Mucosa of descending colon (tissue), 3 donors: Measurements from ENCODE around the gene NOC4L. TPM values are rescaled to one million over a fixed set of nuclear protein-coding genes. Genes with fewer than 3 reads are reported as not detected.
A peak's percentile ranks its signal among the peaks of the same experiment; 100 is the strongest.
"Not testable (repeated sequence)": the region's sequence is repeated elsewhere in the genome, so short reads cannot be mapped to it uniquely, and the experiment has no call there.

Experiments
- ATAC-seq: fragments of 200-7000 bp; cut with Tn5 transposase; one replicate; pipeline ENCODE4 v1.9.1; 2020; ENCODE audit warnings: mild to moderate bottlenecking, moderate library complexity
- DNase-seq, 3 donors: peaks; one replicate each; pipeline ENCODE4 v3.0.0-alpha.2; 2020
- H3K36me3 ChIP-seq: fragments of 200-600 bp; one replicate; pipeline ENCODE4 v1.8.0; 2021; ENCODE audit warnings: low read depth, mild to moderate bottlenecking
- H3K4me1 ChIP-seq: fragments of 200-600 bp; one replicate; pipeline ENCODE4 v1.8.0; 2021; ENCODE audit warnings: low read depth, mild to moderate bottlenecking
- H3K4me3 ChIP-seq: fragments of 200-600 bp; one replicate; pipeline ENCODE4 v1.8.0; 2021; ENCODE audit warnings: mild to moderate bottlenecking
- H3K9me3 ChIP-seq: fragments of 200-600 bp; one replicate; pipeline ENCODE4 v1.8.0; 2021; ENCODE audit warnings: mild to moderate bottlenecking
- CTCF ChIP-seq: fragments of 200-600 bp; IDR thresholded peaks from one replicate; pipeline ENCODE4 v1.8.0; 2022; ENCODE audit warnings: antibody characterized with exemption, mild to moderate bottlenecking
- intact Hi-C, 2 donors: fragments of 100-400 bp; cut with DNase I in 1 of 2; cut with micrococcal nuclease in 1 of 2; formaldehyde crosslinking; loops; one replicate each; pipeline versions ENCODE4 v1.11.0 to v1.11.1; 2022; cut with DNase I, micrococcal nuclease
- total RNA-seq, 3 donors: library from RNA; stranded (reverse); fragmentation: NEBNext Ultra II Directional in 2 of 3; extraction: Animal tissue kit (Norgen Biotek cat#: 25700) in 2 of 3; gene quantifications; one replicate each; pipeline versions ENCODE4 v1.2.1 to v1.2.4, GENCODE V29; 2021 to 2023
- donor health status: DM: no; HTN: no; CAD: no; lungs with moderate emphysema.
- donor health status: DM: no; HTN: no; CAD: no.
- donor health status: DM: no; HTN: yes; CAD: no.

Gene NOC4L
- total RNA-seq, 3 donors from 2014 or later: 12.9 to 17.5 (median 13.3) TPM

- TF ChIP-seq CTCF: no peak
- Histone ChIP-seq H3K36me3 (no peaks in the 10 kb centered on the region), H3K9me3 (no peaks in the 10 kb centered on the region), H3K4me1 (peaks cover 22% of the 10 kb centered on the region), H3K4me3 (no peak overlapping the region)
- intact Hi-C loops: no loop called here
- no peak for ATAC-seq
- peak in 1 of 3 donors; percentile 41 for DNase-seq
Observed at GRCh38 chr12:132146772-132147422, 2.6 kb downstream of the NOC4L start.

GRCh38 chr12:132147423-132148367 is 3.4 kb downstream of the NOC4L start:
- no peaks in the 10 kb centered on the region for H3K36me3 ChIP-seq
- ATAC-seq (no peak), DNase-seq (peak in 1 of 3 donors; percentile 50)
- TF ChIP-seq CTCF: no peak
- H3K4me3 ChIP-seq: no peak overlapping the region
- no peaks in the 10 kb centered on the region for H3K9me3 ChIP-seq
- intact Hi-C loops: no loop called here
- H3K4me1 ChIP-seq: peaks cover 18% of the 10 kb centered on the region

- DNase-seq: no peak
- no peak for TF ChIP-seq CTCF
- intact Hi-C loops: no loop called here
Observed at GRCh38 chr12:132148368-132149045, 4.2 kb downstream of the NOC4L start.

GRCh38 chr12:132149526-132149925 is 5.3 kb downstream of the NOC4L start:
- H3K36me3 ChIP-seq, H3K9me3 ChIP-seq, H3K4me3 ChIP-seq, intact Hi-C loops, ATAC-seq: not testable (repeated sequence)
- DNase-seq: peak in 1 of 3 donors; percentile 26
- peaks cover 16% of the 10 kb centered on the region for H3K4me1 ChIP-seq

More at GRCh38 chr12:132148368-132149045, 4.2 kb downstream of the NOC4L start:
- no peak overlapping the region for H3K4me3 ChIP-seq
- no peaks in the 10 kb centered on the region for H3K9me3 ChIP-seq
- H3K4me1 ChIP-seq: peaks cover 10% of the 10 kb centered on the region
- no peak for ATAC-seq
- H3K36me3 ChIP-seq: no peaks in the 10 kb centered on the region

GRCh38 chr12:132150780-132151144 is 6.5 kb downstream of the NOC4L start:
- H3K9me3 ChIP-seq: no peaks in the 10 kb centered on the region
- DNase-seq (no peak), ATAC-seq (no peak)
- no peak overlapping the region for H3K4me3 ChIP-seq
- TF ChIP-seq CTCF: no peak
- no peaks in the 10 kb centered on the region for H3K36me3 ChIP-seq
- intact Hi-C loops: no loop called here
- peaks cover 6% of the 10 kb centered on the region for H3K4me1 ChIP-seq
